Lower lobe of right lung (tissue), 2 donors: ENCODE measurements around the gene TSPAN9. TPM values are rescaled to one million over a fixed set of nuclear protein-coding genes. Genes with fewer than 3 reads are reported as not detected.

Source experiments
- ATAC-seq, 2 donors: fragments of 200-7000 bp; cut with Tn5 transposase; one replicate each; pipeline ENCODE4 v1.9.1; 2020 to 2022; ENCODE audit warnings: mild to moderate bottlenecking in 2 of 2, moderate library complexity in 2 of 2
- DNase-seq: peaks from one replicate; pipeline ENCODE4 v3.0.0-alpha.2; 2020
- H3K27ac ChIP-seq: fragments of 200-600 bp; one replicate; pipeline ENCODE4 v1.8.0; 2022
- H3K27me3 ChIP-seq: fragments of 200-600 bp; one replicate; pipeline ENCODE4 v1.8.0; 2022; ENCODE audit warnings: low read depth
- H3K36me3 ChIP-seq: fragments of 200-600 bp; one replicate; pipeline ENCODE4 v1.8.0; 2022; ENCODE audit warnings: mild to moderate bottlenecking
- H3K4me1 ChIP-seq: fragments of 200-600 bp; one replicate; pipeline ENCODE4 v1.8.0; 2022
- H3K4me3 ChIP-seq: fragments of 200-600 bp; one replicate; pipeline ENCODE4 v1.8.0; 2022; ENCODE audit warnings: mild to moderate bottlenecking
- H3K9me3 ChIP-seq: fragments of 200-600 bp; one replicate; pipeline ENCODE4 v1.8.0; 2022
- intact Hi-C: fragments of 100-400 bp; cut with DNase I; formaldehyde crosslinking; loops from one replicate; pipeline ENCODE4 v1.11.0; 2022
- total RNA-seq: library from RNA; stranded (reverse); fragmentation: NEBNext Ultra II Directional; extraction: Animal tissue kit (Norgen Biotek cat#: 25700); gene quantifications from one replicate; pipeline ENCODE4 v1.2.1, GENCODE V29; 2021
- TF ChIP-seq, protein P1 (sequence below): fragments of 200-600 bp; IDR thresholded peaks from one replicate; pipeline ENCODE4 v1.8.0; 2022; ENCODE audit warnings: antibody characterized with exemption, mild to moderate bottlenecking
- donor health status: DM: no; HTN: yes; CAD: no; lungs with severe emphysema.

The TSPAN9 gene
- total RNA-seq, 1 donor from 2014 or later = 61.1 TPM

DNA sequence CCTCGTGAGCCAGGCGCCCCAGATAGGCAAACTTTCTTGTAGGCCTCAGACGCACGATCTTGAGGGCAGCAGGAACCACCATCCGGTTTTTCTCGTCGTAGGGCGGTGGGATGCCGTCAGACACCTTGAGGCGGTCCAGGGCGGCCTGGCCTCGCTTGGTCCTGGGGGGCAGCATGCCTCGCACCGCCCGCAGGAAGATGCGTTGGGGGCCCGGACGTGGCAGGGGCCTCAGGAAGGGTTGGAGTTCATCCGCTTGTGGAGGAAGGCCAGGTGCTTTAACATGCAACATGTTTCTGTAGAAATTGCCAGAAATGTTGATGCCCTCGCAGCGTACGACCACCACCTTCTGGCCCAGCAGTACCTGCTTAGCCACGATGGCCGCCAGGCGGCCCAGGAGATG lies 5.5 kb upstream of the TSPAN9 start:
- H3K27me3 ChIP-seq = no peaks in the 10 kb centered on the region
- no peak for ATAC-seq
- intact Hi-C loops = no loop called here

DNA sequence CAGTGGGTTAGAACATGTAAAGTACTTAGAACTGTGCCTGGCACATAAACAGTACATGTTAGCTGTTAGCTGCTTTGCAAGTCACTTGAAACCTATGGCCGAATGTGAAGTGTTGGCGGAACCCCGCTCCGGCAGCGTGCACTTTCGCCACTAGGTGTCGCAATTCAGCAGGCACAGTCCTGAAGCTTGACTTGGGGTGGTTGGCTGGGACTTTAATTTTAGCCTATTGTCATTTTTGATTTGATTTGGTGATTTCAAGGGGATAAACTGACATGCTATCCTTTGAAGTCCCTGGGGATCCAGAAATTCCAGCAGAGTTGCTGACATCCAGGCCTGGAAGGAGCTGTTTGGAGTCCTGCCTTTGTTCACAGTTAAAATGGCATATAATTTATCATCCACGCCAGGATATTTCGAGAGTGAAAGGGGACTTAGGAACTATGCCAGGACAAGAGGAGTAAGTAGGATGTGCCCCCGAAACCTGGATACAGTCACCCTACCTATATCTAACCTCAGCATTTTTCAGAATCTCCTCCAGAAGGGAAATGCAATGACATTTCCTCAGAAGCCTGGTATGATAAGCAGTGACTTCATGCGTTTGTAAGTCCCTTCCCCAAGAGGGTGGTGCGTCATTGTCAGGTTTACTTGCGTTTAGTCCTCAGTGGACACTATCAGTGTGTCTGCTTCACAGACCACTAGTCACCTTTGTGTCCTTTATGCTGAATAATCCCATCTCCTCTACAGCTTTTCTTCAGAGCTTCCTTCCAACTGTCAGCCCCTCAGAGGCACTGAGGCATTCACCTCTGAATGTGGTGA lies 3.5 kb upstream of the TSPAN9 start:
- TF ChIP-seq, protein P1, sequence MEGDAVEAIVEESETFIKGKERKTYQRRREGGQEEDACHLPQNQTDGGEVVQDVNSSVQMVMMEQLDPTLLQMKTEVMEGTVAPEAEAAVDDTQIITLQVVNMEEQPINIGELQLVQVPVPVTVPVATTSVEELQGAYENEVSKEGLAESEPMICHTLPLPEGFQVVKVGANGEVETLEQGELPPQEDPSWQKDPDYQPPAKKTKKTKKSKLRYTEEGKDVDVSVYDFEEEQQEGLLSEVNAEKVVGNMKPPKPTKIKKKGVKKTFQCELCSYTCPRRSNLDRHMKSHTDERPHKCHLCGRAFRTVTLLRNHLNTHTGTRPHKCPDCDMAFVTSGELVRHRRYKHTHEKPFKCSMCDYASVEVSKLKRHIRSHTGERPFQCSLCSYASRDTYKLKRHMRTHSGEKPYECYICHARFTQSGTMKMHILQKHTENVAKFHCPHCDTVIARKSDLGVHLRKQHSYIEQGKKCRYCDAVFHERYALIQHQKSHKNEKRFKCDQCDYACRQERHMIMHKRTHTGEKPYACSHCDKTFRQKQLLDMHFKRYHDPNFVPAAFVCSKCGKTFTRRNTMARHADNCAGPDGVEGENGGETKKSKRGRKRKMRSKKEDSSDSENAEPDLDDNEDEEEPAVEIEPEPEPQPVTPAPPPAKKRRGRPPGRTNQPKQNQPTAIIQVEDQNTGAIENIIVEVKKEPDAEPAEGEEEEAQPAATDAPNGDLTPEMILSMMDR = peak; percentile 99
- Histone ChIP-seq H3K4me3 (no peak overlapping the region), H3K27ac (no peak overlapping the region), H3K4me1 (peaks cover 28% of the 10 kb centered on the region), H3K9me3 (no peaks in the 10 kb centered on the region), H3K36me3 (no peaks in the 10 kb centered on the region), H3K27me3 (no peaks in the 10 kb centered on the region)
- intact Hi-C loops = no loop called here
- ATAC-seq = peak; percentile 51 to 61
- peak; percentile 85 for DNase-seq

More for the DNA sequence above, 5.5 kb upstream of the TSPAN9 start:
- Histone ChIP-seq H3K27ac (no peak overlapping the region), H3K36me3 (no peaks in the 10 kb centered on the region), H3K4me1 (peaks cover 25% of the 10 kb centered on the region), H3K4me3 (no peak overlapping the region), H3K9me3 (no peaks in the 10 kb centered on the region)
- TF ChIP-seq, protein P1 = no peak
- DNase-seq = no peak

DNA sequence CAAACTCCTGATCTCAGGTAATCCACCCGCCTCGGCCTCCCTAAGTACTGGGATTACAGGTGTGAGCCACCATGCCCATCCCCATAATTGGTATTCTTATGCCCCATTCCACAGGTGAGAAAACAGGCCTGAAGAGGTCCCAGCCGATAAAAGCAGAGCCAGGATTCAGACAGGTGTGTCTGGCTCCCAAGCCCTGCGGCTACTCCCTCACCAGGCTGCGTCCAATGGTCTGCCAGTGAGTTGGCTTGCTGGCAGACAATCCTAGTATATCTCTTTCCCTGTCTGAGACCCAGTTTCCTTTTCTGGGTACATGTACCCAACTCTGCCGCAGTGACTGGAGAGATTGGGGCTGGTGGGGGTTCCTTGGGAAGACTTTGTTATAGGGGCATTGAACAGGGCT lies 1.9 kb upstream of the TSPAN9 start:
- no peaks in the 10 kb centered on the region for H3K9me3 ChIP-seq
- DNase-seq (no peak), ATAC-seq (no peak)
- intact Hi-C loops = no loop called here
- no peak overlapping the region for H3K27ac ChIP-seq
- no peaks in the 10 kb centered on the region for H3K36me3 ChIP-seq
- H3K4me1 ChIP-seq = peaks cover 41% of the 10 kb centered on the region
- H3K27me3 ChIP-seq = no peaks in the 10 kb centered on the region
- no peak overlapping the region for H3K4me3 ChIP-seq
- TF ChIP-seq, protein P1 = no peak

DNA sequence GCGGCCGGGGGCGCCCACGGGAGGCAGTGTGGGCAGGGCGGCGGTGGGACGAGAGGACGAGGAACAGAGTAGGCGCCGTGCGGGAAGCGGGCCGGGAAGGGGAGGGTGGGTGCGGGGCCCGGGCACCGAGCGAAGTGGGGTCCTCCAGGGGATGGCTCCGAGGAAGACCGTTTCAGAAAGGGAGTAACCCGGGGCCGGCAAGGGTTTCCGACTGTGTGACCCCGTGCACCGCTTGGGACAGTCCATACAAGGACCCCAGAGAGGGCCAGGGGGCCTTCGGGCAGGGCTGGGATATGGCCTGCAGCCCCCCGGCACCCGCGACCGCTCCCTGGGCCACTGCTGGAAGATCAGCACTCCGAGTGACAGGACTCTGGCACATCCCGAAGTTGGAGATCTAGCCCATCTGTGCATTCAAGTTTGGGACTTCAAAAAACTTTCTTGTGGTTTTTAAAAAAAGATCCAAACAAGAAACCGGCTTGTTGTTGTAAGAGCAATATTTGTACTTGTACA lies 448 bp downstream of the TSPAN9 start:
- Histone ChIP-seq H3K27me3 (no peaks in the 10 kb centered on the region), H3K4me1 (peaks cover 56% of the 10 kb centered on the region), H3K4me3 (peak overlapping the region; percentile 84), H3K27ac (peak overlapping the region; percentile 82), H3K9me3 (no peaks in the 10 kb centered on the region), H3K36me3 (no peaks in the 10 kb centered on the region)
- DNase-seq = no peak
- peak; percentile 18 to 20 for ATAC-seq
- TF ChIP-seq, protein P1 = no peak
- intact Hi-C loops = no loop called here

DNA sequence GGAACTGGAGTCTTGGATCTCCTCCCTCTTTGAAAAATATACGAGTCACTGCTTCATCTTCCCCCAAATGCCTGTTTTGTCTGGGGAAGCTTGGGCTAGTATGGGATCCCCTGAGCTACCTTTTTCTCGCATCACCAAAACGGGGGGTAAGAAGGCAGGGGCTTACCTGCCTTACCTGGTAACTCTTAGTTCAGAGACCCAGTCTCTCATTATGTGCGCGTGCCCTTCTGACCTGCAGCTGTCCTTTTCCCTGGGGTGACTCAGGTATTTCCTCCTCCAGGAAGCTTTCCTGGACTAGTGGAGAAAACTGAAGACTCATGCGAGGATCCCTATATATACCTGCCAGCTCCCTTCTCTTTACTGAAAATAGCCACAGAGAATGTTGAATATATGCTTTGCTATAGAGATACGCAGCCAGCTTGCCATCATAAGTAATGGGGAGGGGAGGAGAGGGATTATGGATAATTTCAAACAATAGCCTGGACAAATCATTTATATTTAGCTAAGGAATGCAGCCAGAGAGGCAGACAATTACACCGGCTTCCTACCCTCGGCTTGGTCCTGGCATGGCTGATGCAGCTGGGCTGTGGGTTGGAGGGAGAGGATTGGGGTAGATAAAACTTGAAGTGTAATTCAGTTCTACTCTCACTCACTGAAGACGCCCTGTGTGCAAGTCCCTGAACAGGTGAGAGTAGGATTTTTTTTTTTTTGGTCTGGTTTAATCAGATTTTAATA lies 1.1 kb downstream of the TSPAN9 start:
- DNase-seq (no peak), ATAC-seq (no peak)
- H3K27ac ChIP-seq = peak overlapping the region; percentile 82
- H3K27me3 ChIP-seq = no peaks in the 10 kb centered on the region
- peaks cover 60% of the 10 kb centered on the region for H3K4me1 ChIP-seq
- no peaks in the 10 kb centered on the region for H3K9me3 ChIP-seq
- TF ChIP-seq, protein P1 = no peak
- H3K36me3 ChIP-seq = no peaks in the 10 kb centered on the region
- H3K4me3 ChIP-seq = peak overlapping the region; percentile 84
- intact Hi-C loops = no loop called here
